Astrocyte of the spinal cord (primary cell): ENCODE measurements around the gene CACNA1H.

Source experiments
- DNase-seq: peaks from one replicate; pipeline ENCODE4 v3.0.0; 2011; ENCODE audit warnings: low read depth, low spot score
- H3K4me3 ChIP-seq: 2 replicates; pipeline ENCODE4 v1.5.1; 2011; ENCODE audit warnings: low read depth, mild to moderate bottlenecking, low read length, moderate library complexity
- in situ Hi-C: cut with HindIII; loops from 2 replicates; pipeline ENCODE4 v1.10.0; 2017; ENCODE audit warnings: low sequenced_read_pairs
- TF ChIP-seq, protein P1 (sequence below): IDR thresholded peaks from 2 replicates; pipeline ENCODE4 v1.5.1; 2012; ENCODE audit warnings: low read depth, mild to moderate bottlenecking, low read length, inconsistent platforms

The CACNA1H gene

DNA sequence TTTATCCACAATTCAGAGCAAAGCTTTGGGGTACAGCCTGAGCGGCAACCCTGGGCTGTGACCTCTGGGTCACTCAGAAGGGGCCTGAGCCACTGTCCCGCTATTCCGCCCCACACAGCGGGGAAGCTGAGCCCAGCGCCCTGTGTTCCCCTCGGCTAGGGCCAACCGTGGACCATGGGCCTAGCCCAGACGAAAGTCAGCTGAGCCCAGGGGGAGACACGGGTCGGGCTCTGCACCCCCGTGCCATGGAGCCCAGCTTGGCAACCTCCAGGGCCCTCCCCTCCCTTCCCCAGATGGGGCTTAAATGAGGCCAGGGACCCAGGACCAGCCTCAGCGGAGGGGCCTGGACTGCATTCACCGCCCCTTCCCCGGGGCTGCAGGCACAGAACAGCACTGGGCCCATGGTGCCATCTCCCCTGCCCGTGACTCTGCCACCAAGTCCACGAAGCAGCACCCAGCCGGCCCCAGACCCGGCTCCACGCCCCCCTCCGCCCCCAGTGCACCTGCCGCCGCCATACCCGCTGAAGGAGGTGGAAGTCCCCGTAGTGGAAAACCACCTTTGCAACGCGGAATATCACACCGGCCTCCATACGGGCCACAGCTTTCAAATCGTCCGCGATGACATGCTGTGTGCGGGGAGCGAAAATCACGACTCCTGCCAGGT is 104.8 kb downstream of the CACNA1H start:
- no peak for DNase-seq
- TF ChIP-seq, protein P1, sequence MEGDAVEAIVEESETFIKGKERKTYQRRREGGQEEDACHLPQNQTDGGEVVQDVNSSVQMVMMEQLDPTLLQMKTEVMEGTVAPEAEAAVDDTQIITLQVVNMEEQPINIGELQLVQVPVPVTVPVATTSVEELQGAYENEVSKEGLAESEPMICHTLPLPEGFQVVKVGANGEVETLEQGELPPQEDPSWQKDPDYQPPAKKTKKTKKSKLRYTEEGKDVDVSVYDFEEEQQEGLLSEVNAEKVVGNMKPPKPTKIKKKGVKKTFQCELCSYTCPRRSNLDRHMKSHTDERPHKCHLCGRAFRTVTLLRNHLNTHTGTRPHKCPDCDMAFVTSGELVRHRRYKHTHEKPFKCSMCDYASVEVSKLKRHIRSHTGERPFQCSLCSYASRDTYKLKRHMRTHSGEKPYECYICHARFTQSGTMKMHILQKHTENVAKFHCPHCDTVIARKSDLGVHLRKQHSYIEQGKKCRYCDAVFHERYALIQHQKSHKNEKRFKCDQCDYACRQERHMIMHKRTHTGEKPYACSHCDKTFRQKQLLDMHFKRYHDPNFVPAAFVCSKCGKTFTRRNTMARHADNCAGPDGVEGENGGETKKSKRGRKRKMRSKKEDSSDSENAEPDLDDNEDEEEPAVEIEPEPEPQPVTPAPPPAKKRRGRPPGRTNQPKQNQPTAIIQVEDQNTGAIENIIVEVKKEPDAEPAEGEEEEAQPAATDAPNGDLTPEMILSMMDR: no peak
- in situ Hi-C loops: no loop called here
- no peak overlapping the region for H3K4me3 ChIP-seq

GRCh38 chr16:1258225-1258600 is 105.3 kb downstream of the CACNA1H start:
- in situ Hi-C loops: no loop called here
- H3K4me3 ChIP-seq: no peak overlapping the region
- TF ChIP-seq, protein P1: no peak
- no peak for DNase-seq

- in situ Hi-C loops: no loop called here
- no peak overlapping the region for H3K4me3 ChIP-seq
- TF ChIP-seq, protein P1: no peak
- no peak for DNase-seq
These were observed 106.2 kb downstream of the CACNA1H start for GRCh38 chr16:1258906-1259759.

DNA sequence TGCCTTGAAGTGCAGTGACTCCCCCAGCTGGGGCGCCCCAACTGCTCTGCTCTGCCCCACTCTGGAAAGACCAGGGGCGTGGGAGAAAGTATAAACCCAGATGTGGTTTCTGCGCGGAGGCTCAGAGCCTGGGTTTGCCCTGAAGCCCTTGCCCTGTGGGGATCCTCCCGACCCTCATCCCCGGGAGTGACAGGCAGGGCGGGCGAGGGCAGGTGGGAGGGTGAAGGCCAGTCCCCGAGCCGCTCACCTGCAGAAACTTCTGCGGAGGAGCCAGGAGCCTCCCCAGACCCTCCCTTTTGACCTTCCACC is 106.8 kb downstream of the CACNA1H start:
- DNase-seq: no peak
- in situ Hi-C loops: no loop called here
- TF ChIP-seq, protein P1: no peak
- no peak overlapping the region for H3K4me3 ChIP-seq

DNA sequence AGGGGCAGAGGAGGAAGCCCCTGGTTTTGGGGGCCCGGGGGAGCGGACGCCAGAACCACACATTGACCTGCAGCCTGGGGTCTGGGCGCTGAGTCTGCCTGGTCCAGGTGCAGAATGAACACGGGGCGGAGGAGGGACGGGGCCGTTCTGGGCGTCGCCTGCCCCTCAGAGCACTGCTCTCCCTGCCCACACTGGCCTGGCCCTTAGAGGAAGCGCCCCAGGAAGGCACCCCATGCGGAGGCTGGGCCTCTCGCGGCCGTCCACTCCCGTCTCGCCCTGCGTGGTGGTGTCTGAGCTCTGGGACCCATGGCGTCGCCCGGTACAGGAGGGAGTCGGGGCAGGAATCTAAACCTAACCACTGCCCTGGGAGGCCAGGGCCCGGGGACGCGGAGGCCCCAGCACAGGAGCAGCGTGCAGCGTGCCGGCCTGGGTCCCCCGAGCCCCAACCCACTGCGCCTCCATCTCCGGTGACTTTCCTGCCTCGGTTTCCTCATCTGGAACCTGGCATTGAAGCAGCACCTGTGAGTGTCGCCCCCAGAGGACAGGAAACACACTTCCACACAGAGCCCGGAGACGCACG is 107.3 kb downstream of the CACNA1H start:
- TF ChIP-seq, protein P1: no peak
- DNase-seq: no peak
- in situ Hi-C loops: no loop called here
- no peak overlapping the region for H3K4me3 ChIP-seq

DNA sequence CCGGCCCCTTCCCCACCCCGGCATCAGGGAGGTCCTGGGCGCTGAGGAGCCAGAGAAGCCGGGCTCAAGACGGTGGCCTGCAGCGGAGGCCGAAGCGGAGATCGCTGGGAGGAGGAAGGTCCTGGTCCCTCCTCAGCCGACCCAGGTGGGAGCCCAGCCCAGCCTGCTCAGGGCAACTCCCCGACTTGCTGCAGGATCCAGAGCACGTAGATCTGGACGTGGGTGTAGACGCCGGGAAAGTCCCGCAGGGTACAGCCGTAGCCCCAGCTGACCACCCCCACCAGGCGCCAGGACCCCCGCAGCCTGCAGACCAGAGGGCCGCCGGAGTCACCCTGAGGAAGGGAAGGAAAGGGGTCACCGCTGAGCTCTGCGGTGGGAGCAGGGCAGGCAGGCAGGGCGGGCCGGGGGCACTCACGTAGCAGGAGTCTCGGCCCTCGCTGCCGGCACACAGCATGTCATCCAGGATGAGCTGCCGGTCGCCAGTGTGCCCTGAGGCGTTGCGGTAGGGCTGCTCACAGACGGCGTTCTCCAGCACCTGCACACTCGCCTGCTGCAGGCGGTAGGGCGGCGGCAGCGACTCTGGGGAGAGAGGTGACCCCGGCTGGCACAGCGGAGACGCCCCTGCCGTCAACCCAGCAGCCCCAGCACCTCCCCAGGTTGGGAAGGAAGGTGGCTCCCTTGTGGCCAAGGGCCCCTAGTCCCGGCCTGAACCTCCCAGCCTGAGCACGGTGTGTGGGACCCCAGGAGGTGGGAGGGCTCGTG is 108.4 kb downstream of the CACNA1H start:
- in situ Hi-C loops: no loop called here
- TF ChIP-seq, protein P1: no peak
- no peak overlapping the region for H3K4me3 ChIP-seq
- DNase-seq: no peak
